ENCODE results near the gene PADI3. TPM values are rescaled to one million over a fixed set of nuclear protein-coding genes. Genes with fewer than 3 reads are reported as not detected.

Gene PADI3, protein sequence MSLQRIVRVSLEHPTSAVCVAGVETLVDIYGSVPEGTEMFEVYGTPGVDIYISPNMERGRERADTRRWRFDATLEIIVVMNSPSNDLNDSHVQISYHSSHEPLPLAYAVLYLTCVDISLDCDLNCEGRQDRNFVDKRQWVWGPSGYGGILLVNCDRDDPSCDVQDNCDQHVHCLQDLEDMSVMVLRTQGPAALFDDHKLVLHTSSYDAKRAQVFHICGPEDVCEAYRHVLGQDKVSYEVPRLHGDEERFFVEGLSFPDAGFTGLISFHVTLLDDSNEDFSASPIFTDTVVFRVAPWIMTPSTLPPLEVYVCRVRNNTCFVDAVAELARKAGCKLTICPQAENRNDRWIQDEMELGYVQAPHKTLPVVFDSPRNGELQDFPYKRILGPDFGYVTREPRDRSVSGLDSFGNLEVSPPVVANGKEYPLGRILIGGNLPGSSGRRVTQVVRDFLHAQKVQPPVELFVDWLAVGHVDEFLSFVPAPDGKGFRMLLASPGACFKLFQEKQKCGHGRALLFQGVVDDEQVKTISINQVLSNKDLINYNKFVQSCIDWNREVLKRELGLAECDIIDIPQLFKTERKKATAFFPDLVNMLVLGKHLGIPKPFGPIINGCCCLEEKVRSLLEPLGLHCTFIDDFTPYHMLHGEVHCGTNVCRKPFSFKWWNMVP
- total RNA-seq = not detected

DNA sequence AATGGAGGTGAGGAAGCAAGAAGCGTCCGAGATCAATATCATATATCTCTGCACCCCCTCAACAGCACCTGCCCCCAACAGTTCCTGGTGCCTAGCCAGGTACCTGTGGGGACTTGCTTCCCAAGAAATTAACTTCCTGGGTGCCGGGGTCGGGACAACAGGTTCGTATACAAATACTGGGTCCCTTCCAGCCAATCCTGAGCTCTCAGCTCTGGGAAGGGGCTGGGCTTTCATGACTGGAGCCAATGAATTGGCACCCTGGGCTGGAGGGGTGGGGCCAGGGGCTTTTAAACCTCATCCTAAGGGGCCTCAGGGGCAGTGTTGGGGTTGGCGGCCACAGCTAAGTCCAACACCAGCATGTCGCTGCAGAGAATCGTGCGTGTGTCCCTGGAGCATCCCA, at the start of gene PADI3:
TSS of gene PADI3 (plus strand) at position 318 of the 400 bp plus-strand sequence. CDS start at position 358, 40 bp downstream.
- WGBS, 2 donors = 38 to 65% methylated on average over 4 to 9 of the region's 9 CpGs
- no peak for TF ChIP-seq POLR2A (IDR thresholded peaks at IDR 0.05)
- TF ChIP-seq, protein P1, sequence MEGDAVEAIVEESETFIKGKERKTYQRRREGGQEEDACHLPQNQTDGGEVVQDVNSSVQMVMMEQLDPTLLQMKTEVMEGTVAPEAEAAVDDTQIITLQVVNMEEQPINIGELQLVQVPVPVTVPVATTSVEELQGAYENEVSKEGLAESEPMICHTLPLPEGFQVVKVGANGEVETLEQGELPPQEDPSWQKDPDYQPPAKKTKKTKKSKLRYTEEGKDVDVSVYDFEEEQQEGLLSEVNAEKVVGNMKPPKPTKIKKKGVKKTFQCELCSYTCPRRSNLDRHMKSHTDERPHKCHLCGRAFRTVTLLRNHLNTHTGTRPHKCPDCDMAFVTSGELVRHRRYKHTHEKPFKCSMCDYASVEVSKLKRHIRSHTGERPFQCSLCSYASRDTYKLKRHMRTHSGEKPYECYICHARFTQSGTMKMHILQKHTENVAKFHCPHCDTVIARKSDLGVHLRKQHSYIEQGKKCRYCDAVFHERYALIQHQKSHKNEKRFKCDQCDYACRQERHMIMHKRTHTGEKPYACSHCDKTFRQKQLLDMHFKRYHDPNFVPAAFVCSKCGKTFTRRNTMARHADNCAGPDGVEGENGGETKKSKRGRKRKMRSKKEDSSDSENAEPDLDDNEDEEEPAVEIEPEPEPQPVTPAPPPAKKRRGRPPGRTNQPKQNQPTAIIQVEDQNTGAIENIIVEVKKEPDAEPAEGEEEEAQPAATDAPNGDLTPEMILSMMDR (IDR thresholded peaks at IDR 0.05) = no peak

DNA sequence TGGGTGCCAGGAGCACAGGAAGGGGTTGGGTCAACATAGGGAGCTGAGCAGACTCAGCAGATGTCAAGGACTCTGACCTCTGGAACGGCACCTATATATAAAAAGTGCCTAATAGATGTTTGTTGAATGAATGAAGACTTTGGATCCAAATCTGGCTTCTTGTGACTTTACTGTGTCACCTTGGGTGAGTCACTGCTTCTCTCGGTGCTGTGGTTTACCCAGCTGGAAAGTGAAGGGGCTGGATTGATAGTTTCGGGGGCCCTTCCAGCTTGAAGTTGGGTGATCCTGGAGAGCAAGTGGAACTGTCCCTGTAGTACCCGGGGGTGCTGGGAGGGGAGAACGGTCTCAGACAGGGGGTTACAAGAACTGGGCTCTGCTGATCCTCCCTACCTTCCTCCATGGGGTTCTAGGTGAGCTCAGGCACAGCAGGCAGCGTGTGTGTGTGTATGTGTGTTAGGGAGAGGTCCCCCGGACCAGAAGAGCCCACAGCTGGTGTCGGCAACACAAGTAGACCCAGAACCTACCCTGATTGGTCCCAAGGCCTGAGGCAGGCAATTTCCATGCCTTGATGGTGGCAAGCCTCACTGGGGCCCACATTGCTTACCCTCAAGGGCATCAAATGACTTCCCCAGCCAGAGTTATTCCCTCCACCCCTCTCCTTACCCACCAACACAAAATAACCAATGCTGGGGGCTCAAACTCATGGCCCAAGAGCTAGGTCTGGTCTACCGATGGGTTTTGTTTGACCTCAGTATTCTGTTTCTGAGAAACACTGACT, 49.4 kb upstream of the PADI3 start:
- H3K9me3 ChIP-seq = no peaks in the 10 kb centered on the region
- H3K36me3 ChIP-seq (replicated peaks in 1 of 2; ENCODE audit: insufficient read depth in 1 of 2, low read depth in 2 of 2) = no peaks in the 10 kb centered on the region
- 72 to 83% methylated on average over 6 to 9 of the region's 9 CpGs for WGBS, 2 donors
- no peaks in the 10 kb centered on the region for H3K27me3 ChIP-seq
- no peaks in the 10 kb centered on the region for H3K4me1 ChIP-seq
- ATAC-seq = no peak
- DNase-seq = peak in 1 of 4 donors; percentile 0
- H3K27ac ChIP-seq = no peak overlapping the region
- intact Hi-C loops (cut with DNase I) = no loop called here
- H3K4me3 ChIP-seq = no peak overlapping the region
- TF ChIP-seq POLR2A (IDR thresholded peaks at IDR 0.05) = no peak
- TF ChIP-seq, protein P1 (IDR thresholded peaks at IDR 0.05) = no peak

More for the DNA sequence above, at the start of gene PADI3:
- Histone ChIP-seq H3K27me3 (no peaks in the 10 kb centered on the region), H3K4me1 (no peaks in the 10 kb centered on the region), H3K9me3 (no peaks in the 10 kb centered on the region), H3K4me3 (no peak within 1 kb of the TSS), H3K27ac (no peak within 1 kb of the TSS), H3K36me3 (replicated peaks in 1 of 2; ENCODE audit: insufficient read depth in 1 of 2, low read depth in 2 of 2) (no peaks in the 10 kb centered on the region)
- intact Hi-C loops (cut with DNase I) = no loop called here
- DNase-seq (no peak), ATAC-seq (no peak)

DNA sequence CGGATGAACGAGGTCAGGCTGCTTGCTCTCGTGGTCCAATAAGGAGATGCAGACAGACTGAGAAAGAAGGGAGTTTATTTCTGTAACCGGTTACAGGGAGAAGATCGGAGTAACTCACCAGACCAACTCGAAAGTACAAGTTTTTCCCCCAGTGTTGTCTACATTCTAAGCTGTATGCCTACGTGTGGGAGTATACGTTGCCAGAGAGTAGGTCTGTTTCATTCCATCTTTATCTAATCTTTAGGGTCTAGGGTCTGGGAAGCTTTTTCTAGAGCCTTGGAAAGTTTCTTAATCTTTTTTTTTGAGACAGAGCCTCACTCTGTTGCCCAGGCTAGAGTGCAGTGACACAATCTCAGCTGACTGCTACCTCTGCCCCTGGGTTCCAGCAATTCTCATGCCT, 48.7 kb upstream of the PADI3 start:
- intact Hi-C loops (cut with DNase I) = no loop called here
- WGBS, 2 donors = 72 to 81% methylated on average over 8 of the region's 8 CpGs
- Histone ChIP-seq H3K4me3 (no peak overlapping the region), H3K27ac (no peak overlapping the region), H3K36me3 (replicated peaks in 1 of 2; ENCODE audit: insufficient read depth in 1 of 2, low read depth in 2 of 2) (no peaks in the 10 kb centered on the region), H3K9me3 (no peaks in the 10 kb centered on the region), H3K4me1 (no peaks in the 10 kb centered on the region), H3K27me3 (no peaks in the 10 kb centered on the region)
- TF ChIP-seq, protein P1 (IDR thresholded peaks at IDR 0.05) = no peak
- no peak for TF ChIP-seq POLR2A (IDR thresholded peaks at IDR 0.05)
- DNase-seq = no peak
- no peak for ATAC-seq

DNA sequence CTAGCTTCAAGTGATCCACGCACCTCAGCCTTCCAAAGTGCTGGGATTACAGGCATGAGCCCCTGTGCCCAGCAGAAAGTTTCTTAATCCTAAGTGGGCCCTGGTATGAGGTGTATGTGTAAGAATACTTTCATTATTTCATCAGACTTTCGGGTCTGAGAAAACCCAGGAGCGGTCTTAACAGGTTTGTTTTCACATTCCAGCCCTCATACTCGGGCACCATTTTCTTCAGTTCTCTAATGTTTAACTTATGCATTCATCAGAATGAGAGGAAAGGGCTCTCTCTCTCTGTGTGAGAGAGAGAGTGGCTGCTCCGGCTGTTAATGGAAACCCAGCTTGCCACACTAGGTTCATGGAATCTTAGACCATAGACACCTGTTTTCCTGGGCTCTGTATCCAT, 48.1 kb upstream of the PADI3 start:
- Histone ChIP-seq H3K27ac (no peak overlapping the region), H3K4me3 (no peak overlapping the region), H3K27me3 (no peaks in the 10 kb centered on the region), H3K9me3 (no peaks in the 10 kb centered on the region), H3K36me3 (replicated peaks in 1 of 2; ENCODE audit: insufficient read depth in 1 of 2, low read depth in 2 of 2) (no peaks in the 10 kb centered on the region), H3K4me1 (no peaks in the 10 kb centered on the region)
- DNase-seq = peak in 1 of 4 donors; percentile 7
- intact Hi-C loops (cut with DNase I) = no loop called here
- peak; percentile 56 for ATAC-seq
- TF ChIP-seq POLR2A (IDR thresholded peaks at IDR 0.05) = no peak
- TF ChIP-seq, protein P1 (IDR thresholded peaks at IDR 0.05) = no peak
- 61 to 62% methylated on average over 5 of the region's 5 CpGs for WGBS, 2 donors

Measured in body of pancreas (tissue), 4 donors.